B cell (primary cell): Measurements from ENCODE around the gene HIPK2. TPM values are rescaled to one million over a fixed set of nuclear protein-coding genes. Genes with fewer than 3 reads are reported as not detected.

Experiments used
- ATAC-seq: fragments of 200-7000 bp; cut with Tn5 transposase; one replicate; pipeline ENCODE4 v1.10.0; 2021; ENCODE audit warnings: low read depth, mild to moderate bottlenecking, moderate number of reproducible peaks, moderate library complexity
- CTCF ChIA-PET: fragments of 350-600 bp; sonication (Branson Sonifier 250); formaldehyde crosslinking; loops from one replicate; lab custom pipeline; 2021; ENCODE audit warnings: antibody characterized with exemption, inconsistent platforms; lab: Charles Lee
- POLR2A ChIA-PET: fragments of 350-600 bp; sonication (Branson Sonifier 250); formaldehyde crosslinking; loops from one replicate; lab custom pipeline; 2021; ENCODE audit warnings: antibody characterized with exemption; lab: Charles Lee
- DNase-seq: peaks from one replicate; pipeline ENCODE4 v3.0.0; 2013
- H2AFZ ChIP-seq: 2 replicates; pipeline ENCODE4 v1.6.1; 2012; ENCODE audit warnings: mild to moderate bottlenecking, low read depth, low read length; ENCODE audit not compliant: insufficient read depth, poor library complexity, severe bottlenecking
- H3K27ac ChIP-seq, 2 donors: 1 replicate in 1 of 2; 2 replicates in 1 of 2; pipeline ENCODE4 v1.5.1; 2012 to 2013; ENCODE audit warnings: low read length in 2 of 2, mild to moderate bottlenecking in 2 of 2, moderate library complexity in 1 of 2
- H3K27me3 ChIP-seq, 4 experiments: fragments of 200-600 bp in 1 of 4; sonication (generic) in 1 of 4; replicated peaks in 1 of 4; 1 replicate in 2 of 4; 2 replicates in 2 of 4; pipeline versions ENCODE4 v1.6.1 to v1.7.0; 2013 to 2016; ENCODE audit warnings: low read length in 3 of 4, mild to moderate bottlenecking in 2 of 4, mixed read lengths in 1 of 4, moderate library complexity in 1 of 4; ENCODE audit not compliant: insufficient read depth in 4 of 4, control insufficient read depth in 3 of 4; ENCODE audit errors: control extremely low read depth in 1 of 4
- H3K36me3 ChIP-seq, 2 experiments: replicated peaks in 1 of 2; 1 replicate in 1 of 2; 2 replicates in 1 of 2; pipeline versions ENCODE4 v1.6.1 to v1.7.1; 2013; ENCODE audit warnings: low read length in 1 of 2; ENCODE audit not compliant: insufficient read depth in 2 of 2, control insufficient read depth in 1 of 2; ENCODE audit errors: control extremely low read depth in 1 of 2, extremely low read depth in 1 of 2
- H3K4me1 ChIP-seq, 2 donors: fragments of 200-600 bp in 1 of 2; sonication (generic) in 1 of 2; 1 replicate in 1 of 2; 2 replicates in 1 of 2; pipeline versions ENCODE4 v1.5.1 to v1.6.1; 2013 to 2017; ENCODE audit warnings: low read length in 2 of 2; ENCODE audit not compliant: control insufficient read depth in 2 of 2, insufficient read depth in 2 of 2
- H3K4me2 ChIP-seq: replicated peaks from 2 replicates; pipeline ENCODE3; 2012; ENCODE audit warnings: mild to moderate bottlenecking, low read depth, low read length; ENCODE audit not compliant: poor library complexity, severe bottlenecking
- H3K4me3 ChIP-seq, 5 experiments: fragments of 200-600 bp in 1 of 5; sonication (generic) in 1 of 5; 1 replicate in 3 of 5; 2 replicates in 2 of 5; pipeline versions ENCODE4 v1.5.1 to v1.7.0; 2011 to 2016; ENCODE audit warnings: low read length in 4 of 5, mild to moderate bottlenecking in 4 of 5, low read depth in 2 of 5, control low read depth in 1 of 5, moderate library complexity in 1 of 5; ENCODE audit not compliant: insufficient read depth in 1 of 5; ENCODE audit errors: control extremely low read depth in 1 of 5, extremely low read depth in 1 of 5
- H3K79me2 ChIP-seq: fragments of 200-600 bp; sonication (generic); one replicate; pipeline ENCODE4 v1.6.0; 2016; ENCODE audit warnings: low read length; ENCODE audit not compliant: control insufficient read depth, insufficient read depth
- H3K9ac ChIP-seq: fragments of 200-600 bp; sonication (generic); 2 replicates; pipeline ENCODE4 v1.6.1; 2017; ENCODE audit warnings: mild to moderate bottlenecking, low read length, moderate library complexity
- H3K9me3 ChIP-seq, 3 donors: one replicate each; pipeline versions ENCODE4 v1.6.1 to v1.7.1; 2013; ENCODE audit warnings: low read length in 2 of 3; ENCODE audit not compliant: control insufficient read depth in 2 of 3, insufficient read depth in 1 of 3; ENCODE audit errors: control extremely low read depth in 1 of 3
- H4K20me1 ChIP-seq: 2 replicates; pipeline ENCODE4 v1.6.0; 2012; ENCODE audit warnings: mild to moderate bottlenecking, low read length; ENCODE audit not compliant: insufficient read depth, control insufficient read depth, poor library complexity, severe bottlenecking
- H3K27ac Mint-ChIP-seq: one replicate; pipeline ENCODE4 v1.8.0; 2021; ENCODE audit warnings: mixed read lengths
- H3K27me3 Mint-ChIP-seq: one replicate; pipeline ENCODE4 v1.8.0; 2021; ENCODE audit warnings: mixed read lengths
- H3K4me1 Mint-ChIP-seq: one replicate; pipeline ENCODE4 v1.8.0; 2021; ENCODE audit warnings: mixed read lengths
- H3K4me3 Mint-ChIP-seq: one replicate; pipeline ENCODE4 v1.8.0; 2021; ENCODE audit warnings: mixed read lengths
- H3K9me3 Mint-ChIP-seq: one replicate; pipeline ENCODE4 v1.8.0; 2022; ENCODE audit warnings: mixed read lengths; ENCODE audit not compliant: insufficient read depth
- CTCF ChIP-seq: fragments of 200-600 bp; IDR thresholded peaks from one replicate; pipeline ENCODE4 v1.8.0; 2022; ENCODE audit warnings: antibody characterized with exemption, mild to moderate bottlenecking
- EZH2 ChIP-seq: IDR thresholded peaks from 2 replicates; pipeline ENCODE4 v1.6.1; 2012; ENCODE audit warnings: borderline replicate concordance, low read depth, mild to moderate bottlenecking, moderate library complexity, low read length; ENCODE audit not compliant: insufficient read depth, poor library complexity, severe bottlenecking
- WGBS: methylation state at CpG from one replicate; pipeline ENCODE4 v1.1.5; 2013; ENCODE audit warnings: missing lambda C conversion rate; ENCODE audit not compliant: insufficient coverage; 5-methylcytosine and 5-hydroxymethylcytosine counted together
- intact Hi-C: fragments of 100-400 bp; cut with micrococcal nuclease; formaldehyde crosslinking; loops from one replicate; pipeline ENCODE4 v1.10.0; 2022
- polyA plus RNA-seq: library from polyadenylated mRNA; depleted of rRNA; stranded (reverse); fragments of >200 nt; gene quantifications from 2 replicates; pipeline ENCODE4 v1.2.3, GENCODE V29; 2012
- total RNA-seq, 2 donors: library from RNA; stranded (reverse); fragments of 120-200 nt in 1 of 2; gene quantifications; 1 replicate in 1 of 2; 2 replicates in 1 of 2; pipeline versions ENCODE4 v1.2.3 to v1.2.4, GENCODE V29; 2013 to 2022

The HIPK2 gene
- total and polyA plus RNA-seq, 2 donors (not counting 1 experiment from before 2014, with no cell fraction given), result 6.8 to 58.2 TPM

- CTCF ChIA-PET, result interaction anchor here (1.1 kb wide), 1 partner anchor 220 kb away, joined by 3 read pairs; no protein-coding TSS in a partner anchor
These were observed 5.1 kb upstream of the HIPK2 start for GRCh38 chr7:139782932-139783331.

More at GRCh38 chr7:139782932-139783331, 5.1 kb upstream of the HIPK2 start:
- intact Hi-C loops, result no loop called here
- H3K9me3 ChIP-seq, result no peaks in the 10 kb centered on the region
- peaks cover 5% of the 10 kb centered on the region in 2 donors for H3K4me1 ChIP-seq
- no peak overlapping the region for H2AFZ ChIP-seq
- no peaks in the 10 kb centered on the region for H4K20me1 ChIP-seq
- H3K9me3 Mint-ChIP-seq, result no peaks in the 10 kb centered on the region
- H3K4me1 Mint-ChIP-seq, result peaks cover 10% of the 10 kb centered on the region
- H3K27ac Mint-ChIP-seq, result no peak overlapping the region
- no peak overlapping the region for H3K9ac ChIP-seq
- peaks cover 19% of the 10 kb centered on the region for H3K27me3 Mint-ChIP-seq
- DNase-seq (no peak), ATAC-seq (no peak)
- POLR2A ChIA-PET, result interaction anchor here (1.0 kb wide), 1 partner anchor 135 kb away, joined by 4 read pairs; no protein-coding TSS in a partner anchor
- TF ChIP-seq CTCF, result no peak
- TF ChIP-seq EZH2, result no peak
- peaks cover 0 to 7% (median 2%) of the 10 kb centered on the region in 4 experiments for H3K27me3 ChIP-seq
- H3K4me2 ChIP-seq, result no peak overlapping the region
- no peak overlapping the region for H3K27ac ChIP-seq
- WGBS, result 100% methylated on average over 2 of the region's 3 CpGs
- peaks cover 3% of the 10 kb centered on the region for H3K79me2 ChIP-seq
- H3K4me3 Mint-ChIP-seq, result no peak overlapping the region
- H3K4me3 ChIP-seq, result no peak overlapping the region
- H3K36me3 ChIP-seq, result no peaks in the 10 kb centered on the region
